Activated naive CD4-positive, alpha-beta T cell treated with anti-CD3 and anti-CD28 coated beads for 36 hours (primary cell): Measurements from ENCODE around the gene CLDN6. TPM values are rescaled to one million over a fixed set of nuclear protein-coding genes. Genes with fewer than 3 reads are reported as not detected.
"Not testable (repeated sequence)": the region's sequence is repeated elsewhere in the genome, so short reads cannot be mapped to it uniquely, and the experiment has no call there.

Experiments
- CTCF ChIA-PET: fragments of 350-600 bp; sonication (Branson Sonifier 250); formaldehyde crosslinking; loops from one replicate; lab custom pipeline; 2021; ENCODE audit warnings: antibody characterized with exemption; lab: Charles Lee
- DNase-seq: peaks from one replicate; pipeline ENCODE4 v3.0.0-alpha.2; 2020
- H3K27ac Mint-ChIP-seq: one replicate; pipeline ENCODE4 v1.8.0; 2021; ENCODE audit warnings: mild to moderate bottlenecking, mixed read lengths
- H3K27me3 Mint-ChIP-seq: one replicate; pipeline ENCODE4 v1.8.0; 2021; ENCODE audit warnings: low read depth, mixed read lengths
- H3K36me3 Mint-ChIP-seq: one replicate; pipeline ENCODE4 v1.8.0; 2021; ENCODE audit warnings: low read depth, mixed read lengths
- H3K4me1 Mint-ChIP-seq: one replicate; pipeline ENCODE4 v1.8.0; 2021; ENCODE audit warnings: low read depth, mixed read lengths
- H3K4me3 Mint-ChIP-seq: one replicate; pipeline ENCODE4 v1.8.0; 2021; ENCODE audit warnings: mild to moderate bottlenecking, moderate library complexity, mixed read lengths
- H3K9me3 Mint-ChIP-seq: one replicate; pipeline ENCODE4 v1.8.0; 2021; ENCODE audit warnings: mixed read lengths
- intact Hi-C: fragments of 100-400 bp; cut with micrococcal nuclease; formaldehyde crosslinking; loops from one replicate; pipeline ENCODE4 v1.15.1; 2023
- total RNA-seq, 2 experiments: library from RNA; stranded (reverse); gene quantifications; one replicate each; pipeline ENCODE4 v1.2.3, GENCODE V29; 2021

Gene CLDN6
- total RNA-seq, 2 experiments from 2014 or later: not detected

DNA sequence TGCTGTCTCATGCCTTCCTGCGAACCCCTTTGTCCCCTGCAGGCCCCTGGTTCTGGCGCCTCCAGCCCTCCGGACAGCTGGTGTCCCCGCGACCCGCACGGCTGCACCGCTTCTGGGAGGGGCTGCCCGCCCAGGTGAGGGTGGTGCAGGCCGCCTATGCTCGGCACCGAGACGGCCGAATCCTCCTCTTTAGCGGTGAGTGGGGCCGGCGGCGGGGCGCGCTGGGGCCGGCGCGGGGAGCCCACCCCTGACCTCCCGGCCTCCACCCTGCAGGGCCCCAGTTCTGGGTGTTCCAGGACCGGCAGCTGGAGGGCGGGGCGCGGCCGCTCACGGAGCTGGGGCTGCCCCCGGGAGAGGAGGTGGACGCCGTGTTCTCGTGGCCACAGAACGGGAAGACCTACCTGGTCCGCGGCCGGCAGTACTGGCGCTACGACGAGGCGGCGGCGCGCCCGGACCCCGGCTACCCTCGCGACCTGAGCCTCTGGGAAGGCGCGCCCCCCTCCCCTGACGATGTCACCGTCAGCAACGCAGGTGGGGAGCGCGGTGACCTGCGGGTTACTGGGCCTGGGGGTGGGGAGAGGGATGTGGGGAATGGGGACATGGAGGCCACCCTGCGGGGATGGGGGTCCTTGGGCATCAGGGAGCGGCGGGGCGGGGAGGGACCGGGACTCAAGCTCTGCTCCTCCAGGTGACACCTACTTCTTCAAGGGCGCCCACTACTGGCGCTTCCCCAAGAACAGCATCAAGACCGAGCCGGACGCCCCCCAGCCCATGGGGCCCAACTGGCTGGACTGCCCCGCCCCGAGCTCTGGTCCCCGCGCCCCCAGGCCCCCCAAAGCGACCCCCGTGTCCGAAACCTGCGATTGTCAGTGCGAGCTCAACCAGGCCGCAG lies 40.4 kb upstream of the CLDN6 start:
- peaks cover 44% of the 10 kb centered on the region for H3K4me1 Mint-ChIP-seq
- CTCF ChIA-PET: interaction anchor here (0.5 to 11.2 kb wide), 21 partner anchors 10 to 1570 kb away, joined by 3 to 187 read pairs (median 6); partner anchors contain the start of genes MMP25 and ZNF213
- peaks cover 7% of the 10 kb centered on the region for H3K36me3 Mint-ChIP-seq
- H3K27ac Mint-ChIP-seq: peak overlapping the region; percentile 63
- intact Hi-C loops: loop anchor here (1.0 to 5.0 kb wide), 6 partner anchors 17 to 108 kb away; partner anchors contain the start of genes HCFC1R1, THOC6 and TNFRSF12A
- H3K4me3 Mint-ChIP-seq: peak overlapping the region; percentile 89
- no peaks in the 10 kb centered on the region for H3K9me3 Mint-ChIP-seq
- DNase-seq: peak; percentile 75
- H3K27me3 Mint-ChIP-seq: no peaks in the 10 kb centered on the region

GRCh38 chr16:3057181-3058138 lies 39.5 kb upstream of the CLDN6 start:
- CTCF ChIA-PET: interaction anchor here (1.0 to 11.2 kb wide), 10 partner anchors 9 to 73 kb away, joined by 3 to 187 read pairs (median 15); partner anchors contain the start of genes MMP25 and ZNF213
- H3K27me3 Mint-ChIP-seq: no peaks in the 10 kb centered on the region
- H3K4me3 Mint-ChIP-seq: peak overlapping the region; percentile 27
- no peaks in the 10 kb centered on the region for H3K9me3 Mint-ChIP-seq
- peaks cover 7% of the 10 kb centered on the region for H3K36me3 Mint-ChIP-seq
- peaks cover 43% of the 10 kb centered on the region for H3K4me1 Mint-ChIP-seq
- no peak for DNase-seq
- no peak overlapping the region for H3K27ac Mint-ChIP-seq
- intact Hi-C loops: loop anchor here (1.0 to 5.0 kb wide), 3 partner anchors 35 to 54 kb away; partner anchors contain the start of genes HCFC1R1, THOC6 and TNFRSF12A

- Mint-ChIP-seq H3K27ac (no peak overlapping the region), H3K4me1 (peaks cover 37% of the 10 kb centered on the region), H3K27me3 (no peaks in the 10 kb centered on the region), H3K36me3 (peaks cover 9% of the 10 kb centered on the region), H3K4me3 (no peak overlapping the region), H3K9me3 (no peaks in the 10 kb centered on the region)
- CTCF ChIA-PET: interaction anchor here (0.9 to 3.9 kb wide), 2 partner anchors 20 to 23 kb away, joined by 3 to 38 read pairs; no protein-coding TSS in a partner anchor
- DNase-seq: no peak
- intact Hi-C loops: loop anchor here (5.0 kb wide), 1 partner anchor 34 kb away; the partner anchor contains the start of genes HCFC1R1, THOC6 and TNFRSF12A
These were observed 38.6 kb upstream of the CLDN6 start for GRCh38 chr16:3056336-3057180.

DNA sequence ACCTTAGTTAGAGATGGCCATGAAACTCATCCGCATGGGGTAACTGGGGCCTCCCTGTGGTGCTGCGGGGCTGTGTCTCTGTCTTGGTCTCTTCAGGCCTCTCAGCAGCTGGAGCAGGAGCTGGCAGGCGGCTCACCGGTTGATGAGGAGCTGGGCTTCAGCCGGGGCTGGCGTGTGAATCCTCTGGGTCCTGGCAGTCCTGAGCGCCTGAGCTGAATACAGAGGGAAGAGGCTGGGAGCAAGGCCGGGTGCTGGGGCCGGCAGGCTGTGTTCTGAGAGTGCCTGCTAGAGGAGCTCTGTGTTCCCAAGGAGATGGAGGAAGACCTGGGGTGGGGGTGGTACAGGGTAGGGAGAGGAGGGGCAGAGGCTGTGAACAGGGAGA lies 37.7 kb upstream of the CLDN6 start:
- CTCF ChIA-PET: interaction anchor here (0.9 to 1.2 kb wide), 2 partner anchors 23 to 24 kb away, joined by 3 read pairs; no protein-coding TSS in a partner anchor
- DNase-seq, H3K27me3 Mint-ChIP-seq, H3K4me3 Mint-ChIP-seq, H3K9me3 Mint-ChIP-seq, H3K36me3 Mint-ChIP-seq: not testable (repeated sequence)
- Mint-ChIP-seq H3K4me1 (peaks cover 44% of the 10 kb centered on the region), H3K27ac (peak overlapping the region; percentile 62)
- intact Hi-C loops: loop anchor here (5.0 kb wide), 1 partner anchor 33 kb away; the partner anchor contains the start of genes HCFC1R1, THOC6 and TNFRSF12A

DNA sequence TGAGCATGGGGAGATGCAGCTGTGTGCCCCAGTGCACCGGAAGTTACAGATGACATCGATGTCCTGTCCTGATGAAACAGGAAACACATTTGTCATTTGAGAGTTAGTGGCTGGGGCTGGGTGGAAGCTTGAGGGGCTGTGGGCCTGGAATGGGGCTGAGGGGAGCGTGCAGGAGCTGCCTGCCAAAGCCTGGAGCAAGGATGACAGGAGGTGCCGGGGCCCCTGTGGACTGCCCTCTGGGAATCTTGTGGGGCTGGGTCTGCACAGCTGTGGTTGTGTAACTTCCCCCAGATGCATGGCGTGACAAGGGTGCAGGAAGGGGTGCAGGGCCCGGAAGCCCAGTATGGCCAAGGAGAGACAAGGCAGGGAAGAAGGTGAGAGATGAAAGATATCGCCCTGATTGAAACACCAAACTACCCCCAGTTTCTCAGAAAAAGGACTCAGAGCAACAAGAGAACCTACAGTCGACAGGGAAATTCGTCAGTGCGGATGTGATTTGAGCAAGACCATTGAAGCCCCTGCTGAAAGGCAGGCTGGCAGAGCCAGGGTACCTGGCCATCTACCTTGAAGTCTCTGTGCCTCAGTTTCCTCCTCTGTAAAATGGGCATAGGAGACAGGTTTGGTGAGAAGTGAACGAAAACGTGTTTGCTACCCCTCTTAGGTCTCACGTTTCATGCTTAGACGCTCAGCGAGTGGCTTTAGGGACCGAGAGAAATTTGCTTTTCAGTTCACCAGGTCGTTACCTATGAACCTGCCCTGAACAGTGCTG lies 37.2 kb upstream of the CLDN6 start:
- H3K9me3 Mint-ChIP-seq: no peaks in the 10 kb centered on the region
- H3K36me3 Mint-ChIP-seq: peaks cover 9% of the 10 kb centered on the region
- H3K27ac Mint-ChIP-seq: peak overlapping the region; percentile 62
- no peak overlapping the region for H3K4me3 Mint-ChIP-seq
- CTCF ChIA-PET: interaction anchor here (1.2 kb wide), 1 partner anchor 23 kb away, joined by 3 read pairs; no protein-coding TSS in a partner anchor
- intact Hi-C loops: loop anchor here (5.0 kb wide), 1 partner anchor 33 kb away; the partner anchor contains the start of genes HCFC1R1, THOC6 and TNFRSF12A
- peak; percentile 35 for DNase-seq
- H3K4me1 Mint-ChIP-seq: peaks cover 44% of the 10 kb centered on the region
- no peaks in the 10 kb centered on the region for H3K27me3 Mint-ChIP-seq

DNA sequence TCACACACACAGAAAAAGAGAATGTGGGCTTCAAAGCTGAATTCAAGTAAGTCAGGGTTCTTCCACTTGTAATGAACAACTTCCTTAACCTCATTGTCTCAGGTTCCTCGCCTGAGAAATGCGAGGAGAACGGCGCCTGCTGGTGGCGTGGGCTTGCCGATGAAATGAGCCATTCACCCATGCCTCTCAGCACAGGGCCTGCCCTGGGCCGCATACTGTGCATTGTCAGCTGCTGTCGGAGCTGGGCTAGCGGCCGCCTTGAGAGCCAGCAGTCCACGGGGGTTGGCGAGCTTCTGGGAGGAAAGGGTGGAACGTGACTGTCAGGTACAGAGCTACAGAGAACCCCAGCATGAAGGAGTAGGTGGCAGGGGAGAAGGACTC lies 35.3 kb upstream of the CLDN6 start:
- H3K4me1 Mint-ChIP-seq: peaks cover 37% of the 10 kb centered on the region
- H3K27ac Mint-ChIP-seq, H3K27me3 Mint-ChIP-seq, H3K4me3 Mint-ChIP-seq, intact Hi-C loops, CTCF ChIA-PET, DNase-seq, H3K9me3 Mint-ChIP-seq, H3K36me3 Mint-ChIP-seq: not testable (repeated sequence)

GRCh38 chr16:3052571-3053329 lies 34.8 kb upstream of the CLDN6 start:
- H3K27me3 Mint-ChIP-seq: not testable (repeated sequence)

GRCh38 chr16:3051494-3051893 lies 33.5 kb upstream of the CLDN6 start:
- Mint-ChIP-seq H3K36me3 (peaks cover 9% of the 10 kb centered on the region), H3K27me3 (peaks cover 7% of the 10 kb centered on the region), H3K4me3 (no peak overlapping the region), H3K27ac (peak overlapping the region; percentile 4), H3K4me1 (peaks cover 35% of the 10 kb centered on the region), H3K9me3 (no peaks in the 10 kb centered on the region)
- no peak for DNase-seq
- CTCF ChIA-PET: interaction anchor here (0.6 to 2.5 kb wide), 4 partner anchors 9 to 44 kb away, joined by 3 to 14 read pairs (median 6); no protein-coding TSS in a partner anchor
- intact Hi-C loops: no loop called here

More at GRCh38 chr16:3052571-3053329, 34.8 kb upstream of the CLDN6 start:
- H3K36me3 Mint-ChIP-seq, H3K9me3 Mint-ChIP-seq, DNase-seq, CTCF ChIA-PET, H3K27ac Mint-ChIP-seq, intact Hi-C loops, H3K4me3 Mint-ChIP-seq: not testable (repeated sequence)
- peaks cover 37% of the 10 kb centered on the region for H3K4me1 Mint-ChIP-seq

DNA sequence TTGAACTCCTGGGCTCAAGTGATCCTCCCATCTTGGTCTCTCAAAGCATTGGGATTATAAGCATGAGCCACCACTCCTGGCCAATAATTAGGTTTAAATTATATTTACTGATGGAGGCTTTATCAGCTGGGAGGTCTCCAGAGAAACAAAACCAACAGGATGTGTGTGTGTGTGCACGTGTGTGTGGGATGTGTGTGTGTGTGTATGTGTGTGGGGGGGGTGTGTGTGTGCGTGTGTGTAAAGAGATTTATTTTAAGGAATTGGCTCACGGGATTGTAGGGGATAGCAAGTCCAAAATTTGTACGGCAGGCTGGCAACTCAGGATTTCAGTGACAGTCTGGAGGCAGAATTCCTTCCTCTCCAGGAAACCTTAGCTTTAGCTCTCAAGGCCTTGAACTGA lies 33.0 kb upstream of the CLDN6 start:
- DNase-seq: no peak
- H3K4me1 Mint-ChIP-seq: peaks cover 35% of the 10 kb centered on the region
- no peaks in the 10 kb centered on the region for H3K9me3 Mint-ChIP-seq
- H3K27ac Mint-ChIP-seq: peak overlapping the region; percentile 4
- H3K36me3 Mint-ChIP-seq: peaks cover 9% of the 10 kb centered on the region
- intact Hi-C loops: no loop called here
- CTCF ChIA-PET: interaction anchor here (0.6 to 2.5 kb wide), 4 partner anchors 9 to 45 kb away, joined by 3 to 14 read pairs (median 6); no protein-coding TSS in a partner anchor
- peaks cover 7% of the 10 kb centered on the region for H3K27me3 Mint-ChIP-seq
- no peak overlapping the region for H3K4me3 Mint-ChIP-seq

- H3K4me1 Mint-ChIP-seq: peaks cover 31% of the 10 kb centered on the region
- intact Hi-C loops: no loop called here
- no peaks in the 10 kb centered on the region for H3K9me3 Mint-ChIP-seq
- H3K27me3 Mint-ChIP-seq: peaks cover 8% of the 10 kb centered on the region
- DNase-seq: no peak
- CTCF ChIA-PET: interaction anchor here (1.4 to 2.5 kb wide), 3 partner anchors 10 to 22 kb away, joined by 3 to 14 read pairs (median 8); no protein-coding TSS in a partner anchor
- no peak overlapping the region for H3K4me3 Mint-ChIP-seq
- H3K27ac Mint-ChIP-seq: no peak overlapping the region
- H3K36me3 Mint-ChIP-seq: peaks cover 10% of the 10 kb centered on the region
These were observed 32.5 kb upstream of the CLDN6 start for GRCh38 chr16:3050487-3050886.
